HG02938 (cell line): ENCODE measurements around the gene IL22RA1.

Experiments
- ATAC-seq: cut with Tn5 transposase; IDR thresholded peaks from one replicate; pipeline ENCODE4 v1.9.1; 2021; ENCODE audit warnings: mild to moderate bottlenecking, moderate library complexity; ENCODE audit not compliant: unreplicated experiment

The IL22RA1 gene

DNA sequence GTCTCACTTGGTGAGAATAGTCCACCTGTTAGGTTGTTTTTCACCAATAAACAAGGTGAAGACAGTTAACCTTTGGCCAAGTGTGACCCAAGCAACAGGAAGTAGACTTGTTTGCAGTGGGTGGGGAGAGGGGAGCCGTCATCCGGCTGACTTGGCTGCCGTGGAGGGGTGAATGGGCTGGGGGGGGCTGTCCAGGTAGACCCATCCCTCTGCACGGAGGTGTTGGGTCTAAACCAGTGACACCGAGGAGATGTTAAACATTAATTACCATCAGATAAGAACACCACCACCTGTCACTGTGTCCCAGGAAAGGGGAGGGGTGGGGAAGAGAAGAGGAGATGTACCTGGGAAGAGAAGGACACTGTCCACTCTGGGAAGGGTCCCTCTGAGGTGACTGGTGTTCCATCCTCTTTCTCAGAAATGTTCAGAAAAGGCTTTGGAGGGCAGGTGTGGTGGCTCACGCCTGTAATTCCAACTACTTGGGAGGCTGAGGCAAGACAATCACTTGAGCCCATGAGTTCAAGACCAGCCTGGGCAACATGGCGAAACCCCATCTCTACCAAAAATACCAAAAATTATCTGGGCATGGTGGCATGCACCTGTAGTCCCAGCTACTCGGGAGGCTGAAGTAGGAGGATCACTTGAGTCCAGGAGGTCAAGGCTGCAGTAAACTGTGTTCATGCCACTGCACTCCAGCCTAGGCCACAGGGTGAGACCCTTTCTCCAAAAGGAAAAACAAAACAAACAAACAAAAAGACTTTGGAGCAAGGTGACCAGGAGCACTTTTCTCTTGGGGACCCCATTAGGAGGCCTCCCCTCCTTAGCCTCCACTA is 24.3 kb downstream of the IL22RA1 start:
- ATAC-seq, result no peak

DNA sequence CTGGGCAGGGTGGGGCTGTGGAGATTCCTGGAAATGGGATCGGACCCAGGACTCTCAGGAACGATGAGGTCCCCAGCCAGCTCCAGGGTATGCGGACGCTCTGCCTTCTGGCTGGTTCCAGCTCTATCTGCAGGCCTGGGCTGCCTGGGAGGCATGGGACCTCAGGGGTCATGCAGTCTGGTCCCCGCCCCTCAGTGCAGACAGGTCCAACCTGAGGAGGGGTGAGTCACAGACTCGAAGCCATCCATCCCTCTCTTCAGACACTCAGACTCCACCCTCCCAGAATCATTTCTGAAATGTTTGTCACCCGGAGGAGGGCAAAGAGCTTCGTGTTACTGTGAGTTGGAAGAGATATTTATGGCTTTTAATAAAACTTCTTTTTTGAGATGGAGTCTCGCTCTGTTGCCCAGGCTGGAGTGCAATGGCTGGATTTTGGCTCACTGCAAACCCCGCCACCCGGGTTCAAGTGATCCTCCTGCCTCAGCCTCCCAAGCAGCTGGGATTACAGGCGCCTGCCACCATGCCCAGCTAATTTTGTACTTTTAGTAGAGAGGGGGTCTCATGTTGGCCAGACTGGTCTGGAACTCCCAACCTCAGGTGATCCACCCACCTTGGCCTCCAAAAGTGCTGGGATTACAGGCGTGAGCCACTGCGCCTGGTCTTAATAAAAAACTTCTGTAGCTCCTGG is 25.1 kb downstream of the IL22RA1 start:
- no peak for ATAC-seq

- no peak for ATAC-seq
These were observed 25.8 kb downstream of the IL22RA1 start for GRCh38 chr1:24117132-24117531.

- ATAC-seq, result no peak
These were observed 28.2 kb downstream of the IL22RA1 start for GRCh38 chr1:24114753-24115152.

GRCh38 chr1:24113641-24114033 is 29.3 kb downstream of the IL22RA1 start:
- ATAC-seq, result no peak

- ATAC-seq, result no peak
These were observed 30.8 kb downstream of the IL22RA1 start, which contains the start of gene MYOM3 for GRCh38 chr1:24111996-24112779. MYOM3 (minus strand) TSS chr1:24112135; CDS start chr1:24108636, 3,499 bp downstream.

DNA sequence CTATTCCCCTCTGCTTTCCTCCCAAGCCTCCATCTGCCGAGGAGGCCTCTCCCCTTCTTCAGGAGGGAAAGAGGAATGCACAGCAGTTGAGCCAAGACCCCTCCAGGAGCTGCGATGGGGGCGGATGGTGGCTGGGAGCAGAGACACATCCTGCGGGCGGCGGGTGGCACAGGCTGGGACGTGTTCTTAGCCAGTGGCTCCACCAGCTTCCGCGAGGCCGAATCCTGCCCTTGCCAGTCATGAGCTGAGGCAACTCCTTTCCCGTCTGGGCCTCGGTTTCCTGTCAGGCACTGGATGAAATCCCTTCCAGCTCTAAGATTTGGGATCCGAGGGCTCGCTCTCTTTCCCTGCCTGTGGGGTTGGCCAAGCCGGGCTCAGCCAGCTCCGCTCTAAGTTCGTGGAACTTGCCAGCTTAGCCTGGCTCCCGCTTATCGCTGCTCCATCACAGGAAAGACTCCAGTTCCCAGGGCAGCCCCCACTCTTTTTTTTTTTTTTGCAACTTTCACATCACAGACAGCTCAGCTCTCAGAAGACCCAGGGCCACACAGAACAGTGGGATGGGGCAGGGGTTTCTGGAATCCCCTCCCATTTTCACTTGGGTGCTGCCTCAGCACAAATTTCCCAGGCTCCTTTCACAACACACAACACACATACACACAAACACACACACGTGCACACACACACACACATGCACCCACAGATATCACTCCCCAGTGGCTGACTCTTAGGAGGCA is 31.5 kb downstream of the IL22RA1 start:
- no peak for ATAC-seq

DNA sequence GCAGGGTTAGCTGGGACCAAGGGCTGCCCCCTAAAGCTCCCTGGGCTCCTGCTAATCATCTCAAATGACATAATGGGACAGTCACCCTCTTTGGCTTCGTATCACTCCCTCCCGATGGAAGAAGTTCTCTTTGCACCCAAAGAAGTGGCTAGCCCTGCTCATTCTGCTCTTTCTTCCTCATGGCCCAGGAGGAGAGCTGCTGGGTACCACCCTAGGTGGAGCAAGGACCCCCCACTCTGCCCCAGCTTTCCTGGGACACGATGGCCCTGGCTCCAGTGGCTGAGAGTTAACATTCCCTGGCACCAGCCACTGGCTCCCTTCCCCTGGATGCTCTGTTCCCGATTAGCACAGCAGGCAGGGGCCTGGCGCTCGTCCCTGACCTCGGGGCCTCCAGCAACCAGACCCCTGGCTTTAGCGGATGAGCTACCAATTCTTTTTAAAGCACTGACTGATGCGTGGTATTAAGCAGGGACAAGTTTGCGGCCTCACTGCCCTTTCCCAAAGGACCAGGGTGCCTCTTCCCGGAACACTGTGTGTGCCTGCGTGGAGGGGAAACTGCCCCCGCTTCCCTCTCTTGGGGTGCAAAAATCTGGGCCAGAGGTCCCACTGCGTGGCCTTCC is 32.2 kb downstream of the IL22RA1 start:
- ATAC-seq, result no peak

DNA sequence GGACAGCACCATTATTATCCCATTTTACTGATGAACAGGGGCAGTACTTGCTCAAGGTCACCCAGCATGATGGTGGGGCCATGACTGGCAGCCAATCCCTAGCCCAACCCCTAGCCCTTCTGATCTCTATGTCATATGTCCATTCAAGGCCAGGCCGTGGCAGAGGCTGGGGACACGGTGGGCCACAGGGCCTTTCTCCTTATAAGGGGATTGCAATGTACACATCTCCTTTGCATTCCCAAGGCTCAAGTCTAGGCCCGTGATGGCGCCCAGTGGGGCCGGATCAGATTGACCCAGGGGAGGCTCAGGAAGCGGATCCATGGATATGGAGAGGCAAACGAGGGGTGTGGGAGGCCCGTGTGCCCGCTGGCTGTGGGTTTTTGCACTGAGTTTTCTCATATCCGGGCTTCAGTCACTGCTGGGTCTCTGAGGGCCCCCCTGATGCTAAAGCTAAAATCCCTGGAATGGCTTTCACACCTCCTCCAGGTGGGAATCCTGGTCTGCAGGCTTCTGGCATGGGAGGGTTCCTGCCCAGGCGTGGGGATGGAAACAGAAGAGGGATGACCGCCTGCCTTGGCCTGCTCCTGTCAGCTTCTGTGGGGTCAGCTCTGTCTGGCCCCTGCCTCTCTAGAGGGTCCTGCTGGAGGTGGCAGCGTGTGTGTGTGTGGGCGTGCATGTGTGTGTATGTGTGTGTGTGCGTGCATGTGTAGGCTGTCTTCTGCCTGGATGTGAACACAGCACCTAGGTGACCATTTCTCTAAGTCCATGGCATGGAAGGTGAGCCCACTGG is 33.1 kb downstream of the IL22RA1 start:
- no peak for ATAC-seq

GRCh38 chr1:24109166-24109483 is 33.8 kb downstream of the IL22RA1 start:
- ATAC-seq, result no peak

DNA sequence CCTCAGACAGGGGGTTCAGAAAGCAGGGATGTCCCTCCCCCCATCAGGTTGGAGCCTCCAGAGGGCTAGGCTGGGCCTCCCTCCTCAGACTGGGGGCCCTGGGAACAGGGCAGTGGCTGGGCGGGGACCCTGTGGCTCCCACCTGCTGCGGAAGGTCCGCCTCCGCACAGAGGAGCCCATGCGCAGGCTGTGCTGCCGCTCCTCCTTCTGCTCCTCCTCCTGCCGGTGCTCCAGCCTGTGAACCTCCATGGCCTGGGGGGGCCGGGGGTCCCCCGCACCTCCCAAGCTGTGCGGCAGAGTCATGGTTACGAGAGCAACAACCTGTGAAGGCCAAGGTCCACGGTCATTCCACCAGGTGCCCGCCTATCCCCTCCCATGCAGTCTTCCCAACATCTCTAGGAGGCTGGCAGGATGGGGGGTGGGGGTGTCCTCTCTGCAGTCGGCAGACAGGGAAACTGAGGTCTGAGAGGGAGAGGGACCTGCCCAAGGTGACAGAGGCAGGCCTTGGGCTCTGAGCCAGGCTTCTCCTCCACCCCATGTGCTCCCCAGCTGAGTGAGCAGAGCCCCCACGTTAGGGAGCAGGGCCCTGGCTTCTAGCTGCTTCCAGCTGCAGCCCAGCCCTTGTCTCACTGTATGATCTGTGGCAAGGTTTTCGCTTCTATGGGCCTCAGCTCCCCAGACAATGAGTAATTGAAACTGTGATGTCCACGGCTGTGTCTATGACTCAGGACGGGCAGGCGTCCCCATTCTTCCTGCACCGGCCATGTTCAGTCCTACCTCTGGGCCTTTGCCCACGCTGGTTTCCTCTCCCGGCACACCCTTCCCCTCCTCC is 34.4 kb downstream of the IL22RA1 start:
- no peak for ATAC-seq

GRCh38 chr1:24107462-24108138 is 35.3 kb downstream of the IL22RA1 start:
- no peak for ATAC-seq

- ATAC-seq, result no peak
These were observed 37.4 kb downstream of the IL22RA1 start for GRCh38 chr1:24105368-24106160.

- ATAC-seq, result no peak
These were observed 38.1 kb downstream of the IL22RA1 start for GRCh38 chr1:24104854-24105253.

DNA sequence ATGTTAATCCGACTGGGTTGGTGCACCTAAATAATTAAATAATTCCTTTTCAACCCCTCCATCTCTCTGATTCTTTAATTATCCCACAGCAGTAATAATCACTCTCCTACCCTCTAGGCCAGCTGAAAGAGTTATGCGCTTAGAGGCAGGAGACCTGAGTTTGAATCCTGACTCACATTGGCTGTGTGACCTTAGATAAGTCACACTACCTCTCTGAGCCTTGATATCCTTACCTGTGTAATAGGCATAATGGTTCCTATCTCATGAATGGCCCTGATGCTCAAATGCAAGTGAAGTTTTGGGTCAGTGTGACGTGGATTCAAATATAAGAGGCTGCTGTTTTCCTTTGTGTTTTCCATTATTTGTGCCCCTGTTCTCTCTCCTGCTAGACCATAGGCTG is 39.1 kb downstream of the IL22RA1 start:
- no peak for ATAC-seq

DNA sequence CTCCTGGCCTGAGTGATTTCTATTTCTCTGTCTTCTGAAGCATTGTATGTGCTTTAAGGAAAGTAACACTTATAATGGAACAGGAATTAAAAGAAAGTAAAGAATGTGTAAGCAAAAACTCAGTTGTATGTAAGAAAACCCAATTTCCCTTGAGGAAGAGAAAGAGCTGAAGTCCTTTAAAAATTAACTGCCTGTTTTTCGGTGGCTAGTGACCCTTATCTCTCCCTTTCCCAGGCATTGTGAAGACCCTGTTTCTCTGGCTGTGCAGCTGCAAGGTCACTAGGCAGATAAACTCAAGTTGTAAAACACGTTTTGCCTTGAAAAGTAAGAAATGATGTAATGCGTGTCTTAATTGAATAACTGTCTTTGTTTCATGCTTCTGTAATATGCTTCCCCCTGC is 39.5 kb downstream of the IL22RA1 start:
- ATAC-seq, result no peak

DNA sequence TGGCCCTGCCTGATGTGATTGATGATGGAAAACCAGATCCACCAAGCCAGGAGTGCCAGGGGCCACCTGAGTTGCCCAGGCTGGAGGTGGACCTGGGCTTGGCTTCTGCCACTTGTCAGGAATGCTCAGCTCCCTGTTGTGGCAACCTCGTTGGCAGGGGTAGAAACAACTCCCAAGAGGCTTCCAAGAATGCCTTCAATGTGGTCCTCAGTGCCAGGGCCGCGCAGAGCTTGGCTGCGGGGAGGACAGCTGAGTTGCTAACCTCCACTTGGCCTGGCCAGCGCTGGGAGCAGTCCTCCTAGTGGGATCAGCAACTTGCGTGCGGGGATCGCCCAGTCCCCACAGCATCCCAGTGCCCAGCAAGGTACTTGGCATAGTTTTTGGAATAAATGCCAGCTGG is 40.0 kb downstream of the IL22RA1 start:
- no peak for ATAC-seq
